ENCODE data around the gene AZU1.

Gene AZU1

GRCh38 chr19:797528-798414, 29.9 kb upstream of the AZU1 start:
- peak; percentile 74 for DNase-seq

- DNase-seq = peak; percentile 3
Observed at GRCh38 chr19:798415-799075, 29.1 kb upstream of the AZU1 start.

- no peak for DNase-seq
Observed at GRCh38 chr19:799076-799881, 28.4 kb upstream of the AZU1 start.

DNA sequence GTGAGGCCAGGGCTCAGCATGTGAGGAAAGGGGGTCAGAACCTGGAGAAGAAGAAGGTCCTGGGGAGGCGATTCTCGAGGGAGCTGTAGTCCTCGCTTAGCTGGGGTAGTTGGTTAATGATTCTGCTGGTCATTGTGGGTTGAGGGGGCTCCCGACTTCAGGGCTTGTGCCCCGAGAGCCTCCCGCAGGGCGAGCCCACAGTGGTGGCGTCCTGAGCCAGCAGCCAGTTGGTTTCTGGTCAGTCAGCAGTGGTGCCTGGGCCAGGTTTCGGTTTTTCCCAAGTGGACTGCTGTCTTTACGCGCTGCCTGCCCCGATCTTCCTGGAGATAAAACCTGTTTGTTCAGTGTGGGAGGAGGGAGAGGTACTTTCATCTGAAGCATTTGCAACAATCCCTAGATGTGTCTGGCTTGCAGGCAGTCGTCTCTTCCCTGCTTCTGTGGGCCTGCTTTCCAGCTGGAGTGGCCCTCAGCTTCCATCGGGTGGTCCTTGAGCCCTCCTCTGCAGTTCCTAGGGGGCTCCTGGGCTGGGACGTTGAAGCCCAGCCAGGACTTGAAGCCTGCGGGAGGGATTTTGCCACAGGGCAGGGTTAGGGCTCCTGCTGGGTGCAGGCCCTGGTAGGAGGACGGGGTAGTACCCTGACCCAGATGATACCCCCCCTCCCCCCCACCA, 27.1 kb upstream of the AZU1 start:
- DNase-seq = no peak

- DNase-seq = no peak
Observed at GRCh38 chr19:801030-801860, 26.4 kb upstream of the AZU1 start.

DNA sequence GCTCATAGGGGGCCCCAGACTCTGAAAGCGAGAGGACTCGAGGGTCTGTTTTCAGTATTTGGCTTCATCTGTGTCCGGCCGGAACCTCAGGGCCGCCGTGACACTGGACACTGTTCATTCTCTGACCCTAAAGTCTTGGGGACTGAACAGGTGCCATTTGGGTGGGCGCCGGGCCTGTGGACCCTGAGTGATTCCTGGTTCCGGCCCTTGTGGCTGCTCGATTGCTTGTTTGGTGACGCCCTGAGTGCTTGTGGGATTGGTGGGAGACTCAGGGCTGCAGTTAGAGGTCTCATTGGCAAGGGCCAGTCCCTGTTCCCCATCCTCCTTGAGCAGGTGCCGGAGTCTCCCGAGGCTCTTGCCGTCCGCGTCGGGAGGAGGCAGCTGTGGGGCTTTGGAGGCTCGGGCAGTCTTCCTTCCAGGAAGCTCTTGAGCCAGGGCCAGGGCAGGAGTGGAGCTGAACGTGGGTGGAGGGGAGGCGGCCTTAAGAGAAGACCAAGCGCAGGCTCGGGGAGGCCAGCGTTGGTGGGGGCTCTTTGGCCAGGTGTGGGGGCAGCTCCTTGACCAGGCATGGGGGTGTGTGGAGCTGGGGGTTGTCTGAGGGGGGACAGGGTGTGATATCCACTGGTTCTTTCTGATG, 25.7 kb upstream of the AZU1 start:
- DNase-seq = no peak

DNA sequence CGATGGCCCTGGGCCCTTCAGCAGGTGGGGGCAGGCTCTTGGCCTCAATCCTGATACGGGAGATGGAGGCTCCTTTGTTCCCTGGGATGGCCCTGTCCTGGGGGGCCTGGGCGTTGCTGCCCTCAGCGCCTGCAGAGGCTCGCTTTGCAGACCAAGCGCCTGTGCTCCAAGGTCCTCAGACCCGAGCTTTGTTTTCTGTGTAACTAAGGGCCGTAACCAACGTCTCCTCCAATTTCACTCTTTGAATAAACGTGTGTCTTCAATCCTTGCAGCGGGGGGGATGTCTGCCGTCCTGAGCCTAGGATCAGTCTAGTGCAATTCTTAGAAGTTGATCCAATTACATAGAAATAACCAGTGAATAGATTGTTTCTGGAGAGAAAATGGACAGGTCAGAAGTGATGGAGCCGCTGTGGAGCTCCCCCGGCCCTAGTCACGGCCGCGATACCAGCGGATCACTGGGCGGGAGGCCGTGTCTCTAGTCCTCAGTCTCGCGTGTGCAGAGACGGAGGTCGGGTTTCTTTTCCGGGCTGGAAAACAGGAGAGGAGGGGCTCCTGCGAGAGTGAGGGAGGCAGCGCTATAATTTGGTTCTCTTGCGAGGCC, 25.0 kb upstream of the AZU1 start:
- no peak for DNase-seq

DNA sequence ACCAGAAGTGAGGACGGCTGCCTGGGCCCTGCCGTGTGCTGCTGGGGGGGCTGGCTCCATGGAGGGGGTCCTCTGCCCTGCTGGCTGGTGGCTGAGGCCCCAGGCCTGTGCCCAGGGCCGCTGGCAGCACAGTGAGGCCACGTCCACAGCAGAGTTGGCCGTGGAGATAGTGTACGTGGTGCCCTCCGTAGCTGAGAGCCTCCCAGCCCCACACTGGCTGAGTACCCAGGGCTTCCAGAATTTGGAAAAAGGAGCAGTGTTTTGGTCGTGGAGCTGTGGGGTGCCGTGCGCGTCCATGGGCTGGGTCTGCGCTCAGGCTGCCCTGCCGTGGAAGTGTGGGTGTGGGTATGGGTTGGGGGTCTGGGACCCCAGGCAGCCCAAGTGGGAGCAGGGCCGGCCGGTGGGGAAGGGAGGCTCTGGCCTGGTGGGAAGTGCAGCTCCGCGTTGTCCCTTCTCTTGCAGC, 24.5 kb upstream of the AZU1 start:
- DNase-seq = no peak

- no peak for DNase-seq
Observed at GRCh38 chr19:803686-804418, 23.8 kb upstream of the AZU1 start.

GRCh38 chr19:804419-805165, 23.0 kb upstream of the AZU1 start:
- no peak for DNase-seq

DNA sequence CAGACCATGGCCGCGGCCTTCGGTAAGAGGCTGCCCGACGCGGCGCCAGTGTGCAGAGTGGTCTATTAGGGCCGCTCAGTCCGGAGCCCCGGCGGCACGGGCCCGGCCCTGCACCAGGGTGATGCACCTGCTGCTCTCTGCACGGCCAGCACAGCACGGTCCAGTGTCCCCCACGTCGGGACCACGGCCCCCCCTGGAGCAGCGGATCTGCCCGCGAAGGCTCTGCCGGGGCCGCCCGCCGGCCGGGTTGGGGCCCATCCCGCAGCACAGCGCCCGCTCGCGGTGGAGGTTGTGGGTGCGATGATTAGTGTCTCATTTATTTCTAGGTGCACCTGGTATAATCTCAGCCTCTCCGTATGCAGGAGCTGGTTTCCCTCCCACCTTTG, 22.5 kb upstream of the AZU1 start:
- no peak for DNase-seq

GRCh38 chr19:805600-806550, 21.8 kb upstream of the AZU1 start:
- no peak for DNase-seq

DNA sequence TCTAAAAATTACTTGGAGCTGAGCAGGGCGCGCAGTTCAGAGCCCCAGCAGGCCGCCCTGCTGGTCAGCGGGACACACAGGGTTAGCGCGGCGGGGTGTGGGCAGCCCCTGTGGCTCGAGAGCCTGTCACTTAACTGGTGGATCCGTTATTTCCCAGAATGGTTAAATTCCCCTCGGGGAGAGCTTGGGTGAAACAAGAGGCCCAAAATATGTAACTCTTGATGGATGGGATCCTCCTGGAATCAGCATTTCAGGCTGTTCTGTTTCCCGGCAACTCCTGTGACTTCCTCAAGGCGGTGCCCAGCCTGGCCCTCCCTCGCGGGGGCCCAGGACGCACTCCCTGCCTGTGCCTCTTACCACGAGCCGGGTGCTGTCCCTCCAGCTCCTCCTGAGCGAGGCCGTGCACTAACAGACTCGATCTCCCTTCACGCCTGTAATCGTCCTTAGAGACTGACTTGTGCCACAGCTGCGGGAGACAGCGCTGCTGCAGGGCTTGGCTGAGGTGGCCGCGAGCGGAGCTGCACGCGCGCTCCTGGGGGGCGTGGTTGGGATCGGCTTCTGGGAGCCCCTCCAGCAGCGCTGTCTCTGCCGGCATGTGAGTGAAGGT, 20.7 kb upstream of the AZU1 start:
- DNase-seq = no peak

DNA sequence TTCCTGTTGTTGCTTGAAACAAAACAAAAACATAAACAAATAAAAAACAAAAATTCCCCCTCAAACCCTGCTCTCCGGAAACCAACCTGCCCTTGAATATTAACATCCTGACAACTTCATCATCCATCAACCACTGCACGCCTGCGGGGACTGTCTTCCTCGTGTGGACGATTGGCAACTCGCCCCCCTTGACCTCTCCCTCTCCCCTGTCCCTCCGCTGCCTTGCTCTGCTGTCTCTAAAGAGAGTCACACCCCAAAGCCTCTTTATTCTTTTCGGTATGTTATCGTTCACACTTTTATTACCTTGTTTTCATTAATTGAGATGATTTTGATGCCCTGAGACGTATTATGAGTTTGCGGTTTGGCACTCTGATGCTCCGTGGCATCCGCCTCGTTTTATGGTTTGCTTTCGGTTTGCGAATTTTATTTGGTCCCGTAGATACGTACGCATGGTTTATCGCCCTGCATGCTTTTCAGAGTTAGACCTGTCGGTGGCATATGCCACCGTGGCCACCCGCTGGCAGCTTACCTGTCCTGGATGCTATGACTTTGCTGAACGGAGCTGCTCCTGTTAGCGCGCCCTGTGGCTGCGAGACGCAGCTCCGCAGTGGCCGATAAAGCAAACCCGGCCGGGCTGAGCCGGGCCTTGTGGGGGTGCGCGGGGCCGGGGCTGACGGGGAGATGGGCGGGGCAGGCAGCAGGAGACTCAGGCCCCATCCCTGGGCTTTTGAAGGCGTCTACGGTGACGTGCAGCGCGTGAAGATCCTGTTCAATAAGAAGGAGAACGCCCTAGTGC, 19.8 kb upstream of the AZU1 start:
- no peak for DNase-seq

GRCh38 chr19:808423-808775, 19.2 kb upstream of the AZU1 start:
- no peak for DNase-seq

DNA sequence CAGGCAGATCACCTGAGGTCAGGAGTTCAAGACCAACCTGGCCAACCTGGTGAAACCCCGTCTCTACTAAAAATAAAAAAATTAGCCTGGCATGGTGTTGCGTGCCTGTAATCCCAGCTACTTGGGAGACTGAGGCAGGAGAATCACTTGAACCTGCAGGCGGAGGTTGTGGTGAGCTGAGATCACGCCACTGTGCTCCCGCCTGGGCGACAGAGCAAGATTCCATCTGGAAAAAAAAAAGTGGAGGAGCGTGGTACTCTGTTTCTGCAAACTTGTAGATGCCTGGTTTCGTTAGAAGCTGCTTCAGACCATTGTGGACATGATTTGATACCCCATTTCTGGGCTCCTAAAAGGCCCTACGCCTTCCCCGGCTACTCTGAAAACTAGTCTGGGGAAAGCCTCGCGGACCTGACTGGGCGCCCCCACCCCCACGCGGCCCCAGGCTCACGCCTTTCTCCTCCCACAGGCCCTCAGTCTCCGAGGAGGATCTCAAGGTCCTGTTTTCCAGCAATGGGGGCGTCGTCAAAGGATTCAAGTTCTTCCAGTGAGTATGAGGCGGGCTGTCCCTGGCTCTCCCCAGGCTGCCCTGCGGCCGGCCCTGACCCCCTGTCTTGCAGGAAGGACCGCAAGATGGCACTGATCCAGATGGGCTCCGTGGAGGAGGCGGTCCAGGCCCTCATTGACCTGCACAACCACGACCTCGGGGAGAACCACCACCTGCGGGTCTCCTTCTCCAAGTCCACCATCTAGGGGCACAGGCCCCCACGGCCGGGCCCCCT, 17.4 kb upstream of the AZU1 start:
- DNase-seq = no peak
